Osteoblast (primary cell): ENCODE measurements around the gene NEDD4L. TPM values are rescaled to one million over a fixed set of nuclear protein-coding genes. Genes with fewer than 3 reads are reported as not detected.

Experiments
- DNase-seq: peaks from one replicate; pipeline ENCODE4 v3.0.0; 2011; ENCODE audit warnings: low spot score, mixed read lengths; ENCODE audit not compliant: insufficient read length; ENCODE audit errors: missing footprints
- H2AFZ ChIP-seq: 2 replicates; pipeline ENCODE4 v1.6.0; 2011; ENCODE audit warnings: mild to moderate bottlenecking, low read length
- H3K27ac ChIP-seq: 2 replicates; pipeline ENCODE4 v1.5.1; 2011; ENCODE audit warnings: mild to moderate bottlenecking, low read depth, low read length, moderate library complexity
- H3K27me3 ChIP-seq: 2 replicates; pipeline ENCODE4 v1.6.0; 2012; ENCODE audit warnings: mild to moderate bottlenecking, control low read depth, inconsistent platforms, low read length, moderate library complexity; ENCODE audit not compliant: insufficient read depth
- H3K36me3 ChIP-seq: 2 replicates; pipeline ENCODE4 v1.5.1; 2011; ENCODE audit warnings: mild to moderate bottlenecking, low read length, control low read depth, moderate library complexity; ENCODE audit not compliant: insufficient read depth
- H3K4me1 ChIP-seq: 2 replicates; pipeline ENCODE4 v1.5.1; 2011; ENCODE audit warnings: mild to moderate bottlenecking, low read length, control low read depth, moderate library complexity; ENCODE audit not compliant: insufficient read depth
- H3K4me2 ChIP-seq: 2 replicates; pipeline ENCODE4 v1.6.0; 2011; ENCODE audit warnings: mild to moderate bottlenecking, low read length; ENCODE audit not compliant: insufficient read depth
- H3K4me3 ChIP-seq: fragments of 200-600 bp; sonication (generic); 3 replicates; pipeline ENCODE4 v1.5.1; 2012; ENCODE audit warnings: mild to moderate bottlenecking, low read length, inconsistent platforms; ENCODE audit not compliant: insufficient read depth
- H3K79me2 ChIP-seq: 2 replicates; pipeline ENCODE4 v1.6.0; 2012; ENCODE audit warnings: mild to moderate bottlenecking, low read length, control low read depth, inconsistent platforms; ENCODE audit not compliant: insufficient read depth
- H3K9me3 ChIP-seq: 2 replicates; pipeline ENCODE4 v1.5.1; 2011; ENCODE audit warnings: low read depth, low read length, control low read depth
- H4K20me1 ChIP-seq: 2 replicates; pipeline ENCODE4 v1.6.0; 2012; ENCODE audit warnings: mild to moderate bottlenecking, low read length, control low read depth; ENCODE audit not compliant: insufficient read depth
- total RNA-seq: library from RNA; depleted of rRNA; stranded (reverse); fragments of >200 nt; gene quantifications from 2 replicates; pipeline ENCODE4 v1.2.3, GENCODE V29; 2012
- TF ChIP-seq, protein P1 (sequence below): IDR thresholded peaks from 2 replicates; pipeline ENCODE4 v1.5.1; 2011; ENCODE audit warnings: mild to moderate bottlenecking, low read depth, low read length, moderate library complexity; ENCODE audit errors: extremely low read depth

The NEDD4L gene
- total RNA-seq, 1 donor = 30.0 TPM

DNA sequence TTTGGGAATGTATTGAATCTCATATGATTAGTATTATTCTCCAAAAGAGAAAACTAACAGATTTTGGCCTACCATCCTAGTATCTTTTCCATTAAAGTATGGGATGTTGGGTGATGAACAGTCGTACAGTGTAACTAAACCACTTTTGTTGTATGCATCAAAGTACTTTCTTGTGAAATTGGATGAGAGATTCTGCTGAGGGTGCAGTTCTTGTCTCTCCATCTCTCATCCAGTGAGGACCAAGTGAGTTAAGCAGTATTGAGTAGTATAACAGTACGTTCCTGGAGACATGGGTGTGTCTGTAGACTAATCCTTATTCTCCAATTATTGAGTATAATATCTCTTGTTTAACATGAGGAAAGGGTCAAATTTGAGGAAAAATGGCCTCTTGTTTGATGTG, 209.3 kb downstream of the NEDD4L start:
- TF ChIP-seq, protein P1, sequence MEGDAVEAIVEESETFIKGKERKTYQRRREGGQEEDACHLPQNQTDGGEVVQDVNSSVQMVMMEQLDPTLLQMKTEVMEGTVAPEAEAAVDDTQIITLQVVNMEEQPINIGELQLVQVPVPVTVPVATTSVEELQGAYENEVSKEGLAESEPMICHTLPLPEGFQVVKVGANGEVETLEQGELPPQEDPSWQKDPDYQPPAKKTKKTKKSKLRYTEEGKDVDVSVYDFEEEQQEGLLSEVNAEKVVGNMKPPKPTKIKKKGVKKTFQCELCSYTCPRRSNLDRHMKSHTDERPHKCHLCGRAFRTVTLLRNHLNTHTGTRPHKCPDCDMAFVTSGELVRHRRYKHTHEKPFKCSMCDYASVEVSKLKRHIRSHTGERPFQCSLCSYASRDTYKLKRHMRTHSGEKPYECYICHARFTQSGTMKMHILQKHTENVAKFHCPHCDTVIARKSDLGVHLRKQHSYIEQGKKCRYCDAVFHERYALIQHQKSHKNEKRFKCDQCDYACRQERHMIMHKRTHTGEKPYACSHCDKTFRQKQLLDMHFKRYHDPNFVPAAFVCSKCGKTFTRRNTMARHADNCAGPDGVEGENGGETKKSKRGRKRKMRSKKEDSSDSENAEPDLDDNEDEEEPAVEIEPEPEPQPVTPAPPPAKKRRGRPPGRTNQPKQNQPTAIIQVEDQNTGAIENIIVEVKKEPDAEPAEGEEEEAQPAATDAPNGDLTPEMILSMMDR = no peak
- no peak overlapping the region for H2AFZ ChIP-seq
- no peaks in the 10 kb centered on the region for H3K79me2 ChIP-seq
- H3K4me2 ChIP-seq = no peak overlapping the region
- H4K20me1 ChIP-seq = no peaks in the 10 kb centered on the region
- H3K27me3 ChIP-seq = no peaks in the 10 kb centered on the region
- H3K9me3 ChIP-seq = no peaks in the 10 kb centered on the region
- no peak overlapping the region for H3K27ac ChIP-seq
- DNase-seq = no peak
- no peaks in the 10 kb centered on the region for H3K4me1 ChIP-seq
- H3K36me3 ChIP-seq = peaks cover 2% of the 10 kb centered on the region
- H3K4me3 ChIP-seq = no peak overlapping the region

DNA sequence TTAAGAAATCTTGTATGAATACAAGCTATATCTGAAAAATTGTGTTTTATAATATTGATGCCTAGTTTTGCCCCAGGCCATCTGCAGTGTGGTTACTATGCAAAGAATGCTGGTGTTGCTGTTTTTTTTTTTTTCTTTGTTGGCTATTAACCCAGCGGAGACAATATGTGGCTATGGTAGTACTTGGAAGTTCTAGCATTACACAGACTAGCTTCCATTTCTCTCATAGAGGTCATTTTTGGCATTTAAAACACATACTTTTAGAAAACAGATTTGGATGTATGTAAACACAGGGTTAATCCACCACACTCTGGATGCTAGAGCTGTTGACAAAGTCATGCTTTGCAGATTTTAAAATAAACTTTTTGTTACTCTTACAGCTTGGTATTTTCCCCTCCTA, 209.8 kb downstream of the NEDD4L start:
- TF ChIP-seq, protein P1 = no peak
- Histone ChIP-seq H3K36me3 (peaks cover 2% of the 10 kb centered on the region), H3K27me3 (no peaks in the 10 kb centered on the region), H3K9me3 (no peaks in the 10 kb centered on the region), H2AFZ (no peak overlapping the region), H3K27ac (no peak overlapping the region), H3K4me1 (no peaks in the 10 kb centered on the region), H3K4me3 (no peak overlapping the region), H3K79me2 (peaks cover 4% of the 10 kb centered on the region), H4K20me1 (no peaks in the 10 kb centered on the region), H3K4me2 (no peak overlapping the region)
- no peak for DNase-seq

DNA sequence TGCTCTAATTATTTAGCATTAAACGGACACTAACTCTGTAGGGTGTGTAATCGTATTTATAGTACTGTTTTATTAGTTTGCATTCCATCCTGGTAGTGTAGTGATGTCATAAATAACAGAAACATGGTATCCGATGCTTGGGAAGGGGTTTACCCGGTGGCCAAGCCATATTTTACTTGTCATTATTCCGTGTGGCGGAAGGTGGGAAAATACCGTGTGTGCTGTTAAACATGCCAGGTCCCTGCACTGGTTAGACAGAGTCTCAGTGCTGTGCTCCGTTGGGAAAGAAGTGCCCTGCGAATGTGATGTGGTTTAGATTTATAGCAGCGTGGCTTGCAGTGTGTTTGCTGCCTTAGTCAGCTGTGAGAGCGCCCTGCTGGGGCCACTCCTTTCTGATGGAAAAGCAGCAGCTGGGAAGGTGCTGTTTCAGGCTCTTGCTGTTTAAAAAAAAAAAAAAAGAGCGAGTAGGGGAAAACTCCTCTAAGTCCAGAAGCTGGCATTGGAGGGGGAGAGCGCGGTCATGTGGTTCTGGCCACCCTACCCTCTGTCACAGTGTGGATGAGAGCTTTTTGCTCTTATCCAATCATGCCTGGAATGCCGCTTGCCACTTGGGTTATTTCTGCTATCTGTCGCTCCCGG, 211.0 kb downstream of the NEDD4L start:
- Histone ChIP-seq H3K9me3 (no peaks in the 10 kb centered on the region), H2AFZ (peak overlapping the region; percentile 5), H3K27me3 (no peaks in the 10 kb centered on the region), H3K4me2 (peak overlapping the region; percentile 26), H3K36me3 (peaks cover 2% of the 10 kb centered on the region), H3K4me3 (no peak overlapping the region), H3K27ac (no peak overlapping the region), H3K4me1 (no peaks in the 10 kb centered on the region), H4K20me1 (no peaks in the 10 kb centered on the region), H3K79me2 (peaks cover 8% of the 10 kb centered on the region)
- TF ChIP-seq, protein P1 = no peak
- DNase-seq = peak; percentile 58

DNA sequence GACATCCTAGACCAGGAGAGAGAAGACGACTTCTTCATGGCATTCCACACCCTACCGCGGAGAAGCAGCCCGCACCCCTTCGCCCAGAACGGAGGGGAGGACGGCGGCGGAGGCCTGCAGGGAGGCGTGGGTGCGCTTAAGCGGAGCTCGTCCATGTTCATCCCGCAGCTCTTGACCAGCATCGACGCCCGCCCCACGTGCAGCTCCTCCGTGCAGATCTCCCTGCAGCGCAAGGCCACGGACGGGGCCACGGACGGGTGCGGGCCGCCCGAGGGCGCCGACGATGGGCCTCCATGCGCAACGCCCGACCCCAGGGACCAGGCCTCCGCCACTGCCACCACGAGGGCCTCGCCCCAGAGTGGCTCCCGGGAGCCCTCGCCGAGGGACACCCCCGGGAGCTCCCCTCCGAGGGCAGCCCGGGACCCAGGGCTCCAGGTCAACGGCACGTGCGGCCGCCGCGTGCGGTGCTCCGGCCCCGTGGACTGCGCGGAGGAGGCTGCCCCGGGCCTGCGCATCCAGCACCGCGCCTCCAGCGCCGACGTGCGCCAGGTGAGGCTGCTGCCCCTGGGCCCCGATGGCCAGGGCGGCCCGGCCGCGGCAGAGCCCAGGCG, 211.8 kb downstream of the NEDD4L start:
- H2AFZ ChIP-seq = no peak overlapping the region
- H4K20me1 ChIP-seq = no peaks in the 10 kb centered on the region
- H3K79me2 ChIP-seq = peaks cover 13% of the 10 kb centered on the region
- no peak for DNase-seq
- no peaks in the 10 kb centered on the region for H3K4me1 ChIP-seq
- TF ChIP-seq, protein P1 = no peak
- no peaks in the 10 kb centered on the region for H3K9me3 ChIP-seq
- no peak overlapping the region for H3K4me3 ChIP-seq
- no peak overlapping the region for H3K27ac ChIP-seq
- no peak overlapping the region for H3K4me2 ChIP-seq
- H3K36me3 ChIP-seq = peaks cover 2% of the 10 kb centered on the region
- no peaks in the 10 kb centered on the region for H3K27me3 ChIP-seq
